GM21367 (cell line): ENCODE results near the gene IL34.

Source experiments
- ATAC-seq: cut with Tn5 transposase; IDR thresholded peaks from one replicate; pipeline ENCODE4 v1.9.1; 2021; ENCODE audit not compliant: unreplicated experiment

Gene IL34

GRCh38 chr16:70701036-70701435, 54.7 kb downstream of the IL34 start:
- no peak for ATAC-seq

- no peak for ATAC-seq
Observed at GRCh38 chr16:70701596-70701995, 55.2 kb downstream of the IL34 start.

GRCh38 chr16:70701998-70702397, 55.6 kb downstream of the IL34 start:
- no peak for ATAC-seq

- no peak for ATAC-seq
Observed at GRCh38 chr16:70702624-70703023, 56.3 kb downstream of the IL34 start.

- no peak for ATAC-seq
Observed at GRCh38 chr16:70703041-70703834, 56.9 kb downstream of the IL34 start.

DNA sequence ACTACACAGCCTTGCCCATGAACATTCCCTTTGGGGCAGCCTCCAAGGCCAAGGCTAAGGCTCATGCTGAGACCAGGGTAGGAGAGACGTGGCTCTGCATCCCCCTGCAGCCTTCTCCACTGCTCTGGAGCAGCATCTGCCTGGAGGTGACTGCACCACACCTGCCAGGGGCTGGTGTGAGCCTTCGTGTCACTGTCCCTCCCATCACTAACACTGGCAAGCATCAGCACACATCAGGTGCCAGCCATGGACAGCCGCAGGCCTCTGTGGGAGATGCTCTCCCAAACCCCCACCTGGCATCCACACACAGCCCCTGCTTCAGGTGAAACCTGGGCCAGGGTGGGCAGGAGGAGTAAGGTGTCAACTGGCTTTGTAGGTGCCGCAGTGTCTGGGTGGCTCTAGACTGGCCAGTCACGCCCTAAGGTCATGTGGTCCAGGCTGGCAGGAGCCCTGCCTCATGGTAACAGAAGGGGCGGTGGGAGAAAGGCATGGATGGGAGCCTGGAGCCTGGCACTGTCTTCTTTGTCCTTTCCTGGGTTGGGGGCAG, 57.5 kb downstream of the IL34 start:
- no peak for ATAC-seq

GRCh38 chr16:70704586-70704985, 58.2 kb downstream of the IL34 start:
- no peak for ATAC-seq

DNA sequence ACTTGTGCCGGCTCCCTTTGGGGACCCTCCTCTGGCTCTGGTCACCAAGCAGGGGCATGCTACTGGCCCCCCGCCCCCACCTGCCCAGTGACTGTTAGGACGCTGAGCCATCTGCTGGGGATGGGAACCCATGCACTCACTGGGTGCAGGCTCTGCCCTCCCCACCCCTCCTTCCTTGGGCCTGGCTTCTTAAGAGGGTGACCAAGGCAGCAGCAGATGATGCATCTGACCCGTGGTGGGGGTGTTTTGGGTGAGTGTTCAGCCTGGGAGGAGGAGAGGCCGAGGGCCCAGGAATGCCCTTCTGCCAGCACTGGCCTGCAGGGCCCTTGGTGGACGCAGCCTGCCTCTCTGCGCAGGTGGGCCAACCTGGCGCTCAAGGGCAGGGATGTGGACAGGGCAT, 58.7 kb downstream of the IL34 start:
- ATAC-seq: no peak

- no peak for ATAC-seq
Observed at GRCh38 chr16:70706948-70707465, 60.6 kb downstream of the IL34 start.

DNA sequence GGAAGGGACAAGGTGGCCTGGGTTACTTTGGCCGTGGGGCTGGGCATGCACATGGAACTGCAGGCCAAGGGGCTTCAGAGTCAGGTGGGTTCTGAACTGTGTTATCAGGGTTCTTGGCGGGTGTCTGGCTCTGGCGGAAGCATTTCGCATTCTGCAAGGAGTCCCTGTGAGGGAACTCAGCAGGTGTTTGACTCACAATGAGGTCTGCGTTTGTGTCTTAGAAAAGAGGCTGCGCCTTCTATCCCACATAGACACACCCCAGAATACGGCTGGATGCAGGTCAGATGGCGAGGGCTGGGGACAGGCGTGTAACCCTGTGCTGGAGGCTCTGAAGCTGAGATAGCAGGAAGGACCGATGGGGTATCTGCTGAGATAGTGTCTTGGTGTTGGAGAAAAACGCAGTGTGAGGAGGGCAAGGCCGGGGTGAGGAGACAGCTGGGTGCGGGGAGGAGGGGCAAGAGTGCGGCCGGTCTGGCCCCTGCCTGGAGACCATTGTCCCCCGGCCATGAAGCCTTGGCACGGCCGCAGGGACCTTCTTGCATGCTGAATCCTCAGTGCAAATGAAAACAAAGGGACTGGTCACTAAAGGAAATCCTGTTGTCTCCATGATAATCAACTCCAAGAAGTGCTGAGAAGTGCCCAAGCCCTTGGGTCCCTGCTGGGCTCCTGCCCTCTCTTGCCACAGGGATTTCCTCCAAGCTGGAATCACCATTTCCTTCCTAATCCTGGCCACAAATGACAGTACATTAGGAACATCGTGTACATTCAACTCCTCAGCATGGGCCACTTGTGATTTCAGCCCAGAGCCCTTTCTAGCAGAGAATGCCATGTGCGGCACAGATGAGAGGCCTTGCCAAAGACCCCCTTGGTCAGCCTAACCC, 62.2 kb downstream of the IL34 start:
- ATAC-seq: no peak

DNA sequence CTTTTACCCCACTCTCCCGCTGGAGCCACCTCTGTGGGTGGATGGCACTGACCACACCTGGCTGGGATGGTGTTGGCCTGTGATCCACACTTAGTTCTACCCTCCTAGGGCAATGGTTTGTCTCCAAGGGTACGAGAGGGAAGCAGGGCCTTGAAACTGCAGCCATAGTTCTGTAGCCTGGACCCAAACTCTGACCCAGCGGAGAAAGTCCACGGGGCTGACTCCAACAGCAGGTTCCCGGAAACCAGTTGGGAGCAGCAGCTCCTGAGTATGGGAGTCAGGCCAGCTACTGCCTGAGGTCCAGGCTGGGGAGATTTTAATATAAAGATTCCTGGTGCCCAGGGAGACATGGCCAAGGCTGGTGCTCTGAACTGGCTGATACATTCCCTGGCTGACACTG, 63.1 kb downstream of the IL34 start:
- no peak for ATAC-seq

DNA sequence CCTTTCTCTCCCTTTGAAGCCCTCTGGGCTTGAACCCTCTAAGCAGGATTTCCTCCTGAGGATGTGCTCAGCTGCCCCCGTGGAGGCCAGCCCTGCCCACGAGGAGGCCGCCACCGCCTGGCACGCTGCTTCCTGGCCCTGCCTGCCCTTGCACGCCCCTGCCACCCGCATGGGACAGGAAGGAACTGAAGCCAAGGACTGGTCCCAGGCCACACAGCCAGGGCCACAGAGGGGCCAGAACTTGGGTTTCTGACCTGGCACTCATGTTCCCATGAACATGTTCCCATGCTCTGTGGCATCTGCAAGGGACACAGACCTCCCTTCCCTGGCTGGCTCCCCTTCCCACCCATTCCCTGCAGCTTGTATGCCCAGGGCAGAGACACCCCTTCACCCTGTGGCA, 63.6 kb downstream of the IL34 start:
- no peak for ATAC-seq
